ENCODE measurements around the gene UBE2Z. TPM values are rescaled to one million over a fixed set of nuclear protein-coding genes. Genes with fewer than 3 reads are reported as not detected.
A peak's percentile ranks its signal among the peaks of the same experiment; 100 is the strongest.

Gene UBE2Z
- total and polyA plus RNA-seq, 2 of the 13 experiments (the other 11 are each of a cell fraction or from before 2014, with no cell fraction given), result 63.2 to 122 TPM

GRCh38 chr17:48871551-48872351 lies 36.5 kb upstream of the UBE2Z start (continued):
- TF ChIP-seq ZNF576 (CRISPR knock-in tag; IDR thresholded peaks at IDR 0.05) (no peak), ZNF138 (CRISPR knock-in tag; IDR thresholded peaks at IDR 0.05; ENCODE audit: low read depth) (no peak), MYC (CRISPR knock-in tag; IDR thresholded peaks at IDR 0.05; ENCODE audit: borderline replicate concordance) (peak; percentile 85; the same call in 1 of the 2 replicates), FOSL2 (CRISPR knock-in tag; IDR thresholded peaks at IDR 0.05) (peak; percentile 87), TCF7L2 (IDR thresholded peaks at IDR 0.05; ENCODE audit: low read depth, low read length) (no peak), GABPA (IDR thresholded peaks at IDR 0.05; ENCODE audit: low read depth, low read length) (peak; percentile 22; the same call in 1 of the 2 replicates), GABPA (CRISPR knock-in tag; IDR thresholded peaks at IDR 0.05; ENCODE audit: low read depth) (peak; percentile 83), USF2 (IDR thresholded peaks at IDR 0.05; ENCODE audit: low read depth, low read length) (no peak), USF2 (CRISPR knock-in tag; IDR thresholded peaks at IDR 0.05; ENCODE audit: borderline replicate concordance) (peak; percentile 40; the same call in 1 of the 2 replicates), ZMYM3 (CRISPR knock-in tag; IDR thresholded peaks at IDR 0.05) (peak; percentile 95), ZFP62 (CRISPR knock-in tag; IDR thresholded peaks at IDR 0.05) (no peak), FOXP4 (CRISPR knock-in tag; IDR thresholded peaks at IDR 0.05) (peak; percentile 97), TEF (CRISPR knock-in tag; IDR thresholded peaks at IDR 0.05) (no peak), ZNF431 (CRISPR knock-in tag; IDR thresholded peaks at IDR 0.05; ENCODE audit: borderline replicate concordance, low read depth) (peak; percentile 95; the same call in 1 of the 2 replicates), ZNF503 (CRISPR knock-in tag; IDR thresholded peaks at IDR 0.05) (peak; percentile 91), RBM39 (IDR thresholded peaks at IDR 0.05; ENCODE audit: low read depth, low read length, poor library complexity, severe bottlenecking) (no peak), TAF15 (IDR thresholded peaks at IDR 0.05; ENCODE audit: low read depth, low read length, poor library complexity, severe bottlenecking) (no peak), NFYC (CRISPR knock-in tag; IDR thresholded peaks at IDR 0.05) (peak; percentile 52), DR1 (CRISPR knock-in tag; IDR thresholded peaks at IDR 0.05) (no peak), HNRNPH1 (optimal IDR thresholded peaks at IDR 0.05; ENCODE audit: low read depth, low read length) (peak; percentile 70), SAP130 (CRISPR knock-in tag; IDR thresholded peaks at IDR 0.05; ENCODE audit: low read depth) (peak; percentile 97), CBX1 (IDR thresholded peaks at IDR 0.05; ENCODE audit: low read depth) (peak; percentile 95), ARNT2 (CRISPR knock-in tag; IDR thresholded peaks at IDR 0.05; ENCODE audit: low read depth) (peak; percentile 87)

Data from HepG2 (cell line).